HepG2 (cell line): ENCODE results near the gene SLC35F3. TPM values are rescaled to one million over a fixed set of nuclear protein-coding genes. Genes with fewer than 3 reads are reported as not detected.

Experiments used
- ATAC-seq: fragments of 200-7000 bp; cut with Tn5 transposase; 3 replicates; pipeline ENCODE4 v1.9.1; 2020; ENCODE audit warnings: mild to moderate bottlenecking, moderate library complexity
- BruUV-seq: library from RNA; stranded (reverse); fragments of 400-500 nt; replicated peaks from 2 replicates; lab custom pipeline; 2021; lab: Mats Ljungman, UMichigan
- CTCF ChIA-PET: fragments of 300-600 bp; formaldehyde crosslinking; extraction: SDS; loops from one replicate; lab custom pipeline; 2021; ENCODE audit warnings: low total read pairs, inconsistent platforms, low intra/inter-chr PET ratio; lab: Yijun Ruan, JAX
- POLR2A ChIA-PET: fragments of 350-600 bp; sonication (Branson Sonifier 250); formaldehyde crosslinking; loops from one replicate; lab custom pipeline; 2020; ENCODE audit warnings: antibody characterized with exemption, inconsistent platforms; lab: Yijun Ruan, JAX
- DNase-seq: peaks from one replicate; pipeline ENCODE4 v3.0.0-alpha.2; 2015; ENCODE audit warnings: low spot score
- FAIRE-seq: peaks from 3 replicates; lab custom pipeline; 2011; peaks lifted over from hg19 to GRCh38; lab: Jason Lieb, UNC
- H2AFZ ChIP-seq: one replicate; pipeline ENCODE4 v1.6.1; 2011; ENCODE audit warnings: low read length, inconsistent platforms
- H3K27ac ChIP-seq: fragments of 300-600 bp; 3 replicates; pipeline ENCODE4 v1.8.0; 2011; ENCODE audit warnings: mixed run types, mild to moderate bottlenecking, mixed read lengths, low read length, inconsistent platforms; ENCODE audit not compliant: insufficient read depth; ENCODE audit errors: extremely low read length
- H3K27me3 ChIP-seq, 2 experiments: fragments of 200-600 bp in 1 of 2; 2 replicates in 1 of 2; 3 replicates in 1 of 2; pipeline versions ENCODE4 v1.6.0 to v1.8.0; 2011; ENCODE audit warnings: low read length in 2 of 2, mild to moderate bottlenecking in 2 of 2, moderate library complexity in 2 of 2, inconsistent platforms in 1 of 2; ENCODE audit not compliant: insufficient read depth in 2 of 2, control insufficient read depth in 1 of 2
- H3K36me3 ChIP-seq, 2 experiments: fragments of 200-600 bp in 1 of 2; replicated peaks in 1 of 2; 2 replicates in 1 of 2; 3 replicates in 1 of 2; pipeline versions ENCODE4 v1.5.1 to v1.8.0; 2011; ENCODE audit warnings: low read length in 2 of 2, inconsistent platforms in 1 of 2; ENCODE audit not compliant: insufficient read depth in 2 of 2, control insufficient read depth in 1 of 2
- H3K4me1 ChIP-seq: 2 replicates; pipeline ENCODE4 v1.5.1; 2012; ENCODE audit warnings: low read length, inconsistent platforms; ENCODE audit not compliant: insufficient read depth
- H3K4me2 ChIP-seq: 2 replicates; pipeline ENCODE4 v1.6.0; 2011; ENCODE audit warnings: low read depth, low read length, inconsistent platforms
- H3K4me3 ChIP-seq, 3 experiments: fragments of 200-600 bp in 1 of 3; sonication (generic), shearing (Covaris generic) in 1 of 3; replicated peaks in 1 of 3; 2 replicates each; pipeline ENCODE4 v1.5.1; 2011 to 2016; ENCODE audit warnings: low read length in 3 of 3, inconsistent platforms in 2 of 3, low read depth in 2 of 3, mild to moderate bottlenecking in 2 of 3, control low read depth in 1 of 3, mixed read lengths in 1 of 3; ENCODE audit not compliant: insufficient read depth in 1 of 3
- H3K79me2 ChIP-seq: one replicate; pipeline ENCODE4 v1.6.1; 2011; ENCODE audit warnings: low read length, inconsistent platforms; ENCODE audit not compliant: insufficient read depth
- H3K9ac ChIP-seq: 2 replicates; pipeline ENCODE4 v1.6.0; 2011; ENCODE audit warnings: mild to moderate bottlenecking, low read depth, low read length, inconsistent platforms; ENCODE audit not compliant: insufficient read depth
- H3K9me3 ChIP-seq: 2 replicates; pipeline ENCODE4 v1.5.1; 2012; ENCODE audit warnings: mild to moderate bottlenecking, low read length
- H4K20me1 ChIP-seq: 2 replicates; pipeline ENCODE4 v1.6.0; 2011; ENCODE audit warnings: inconsistent platforms, mild to moderate bottlenecking, low read length, moderate library complexity; ENCODE audit not compliant: insufficient read depth
- BORCS8-MEF2B ChIP-seq: sonication (generic); formaldehyde crosslinking; IDR thresholded peaks from 2 replicates; pipeline ENCODE4 v1.8.0; 2022; ENCODE audit warnings: mild to moderate bottlenecking, missing genetic modification reagents
- GATA4 ChIP-seq: sonication (generic); IDR thresholded peaks from 2 replicates; pipeline ENCODE4 v1.6.1; 2016; ENCODE audit warnings: antibody characterized with exemption, low read depth, borderline replicate concordance
- MATR3 ChIP-seq: sonication (generic); formaldehyde crosslinking; IDR thresholded peaks from 2 replicates; pipeline ENCODE4 v1.4.0; 2020; ENCODE audit warnings: missing genetic modification reagents
- MTF1 ChIP-seq: sonication (generic); formaldehyde crosslinking; IDR thresholded peaks from 2 replicates; pipeline ENCODE4 v1.5.0; 2020; ENCODE audit warnings: missing genetic modification reagents
- PITX1 ChIP-seq: sonication (generic); formaldehyde crosslinking; IDR thresholded peaks from 2 replicates; pipeline ENCODE4 v1.5.1; 2020; ENCODE audit warnings: mild to moderate bottlenecking, missing genetic modification reagents
- THAP9 ChIP-seq: sonication (generic); formaldehyde crosslinking; IDR thresholded peaks from 2 replicates; pipeline ENCODE4; 2020; ENCODE audit warnings: missing genetic modification reagents, mild to moderate bottlenecking, borderline replicate concordance
- TIGD3 ChIP-seq: sonication (generic); formaldehyde crosslinking; IDR thresholded peaks from 2 replicates; pipeline ENCODE4 v1.5.1; 2020; ENCODE audit warnings: mild to moderate bottlenecking, missing genetic modification reagents, borderline replicate concordance
- ZKSCAN5 ChIP-seq: sonication (generic); formaldehyde crosslinking; IDR thresholded peaks from 2 replicates; pipeline ENCODE4 v1.5.1; 2020; ENCODE audit warnings: mild to moderate bottlenecking, missing genetic modification reagents
- ZNF225 ChIP-seq: sonication (generic); formaldehyde crosslinking; IDR thresholded peaks from 2 replicates; pipeline ENCODE4 v1.4.0; 2020; ENCODE audit warnings: mild to moderate bottlenecking, missing genetic modification reagents
- ZNF256 ChIP-seq: sonication (generic); formaldehyde crosslinking; conservative IDR thresholded peaks from 2 replicates; pipeline ENCODE4 v1.4.0; 2020; ENCODE audit warnings: missing genetic modification reagents
- ZNF350 ChIP-seq: sonication (generic); formaldehyde crosslinking; IDR thresholded peaks from 2 replicates; pipeline ENCODE4 v1.4.0; 2020; ENCODE audit warnings: mild to moderate bottlenecking, low read depth, missing genetic modification reagents, borderline replicate concordance
- ZNF382 ChIP-seq: sonication (generic); formaldehyde crosslinking; IDR thresholded peaks from 2 replicates; pipeline ENCODE4 v1.5.0; 2020; ENCODE audit warnings: missing genetic modification reagents, mild to moderate bottlenecking, borderline replicate concordance
- ZNF652 ChIP-seq: IDR thresholded peaks from 2 replicates; pipeline ENCODE4 v1.6.1; 2016; ENCODE audit warnings: low read depth, borderline replicate concordance
- WGBS: methylation state at CpG from one replicate; pipeline ENCODE4 v1.1.6; 2017; ENCODE audit warnings: low lambda C conversion rate; 5-methylcytosine and 5-hydroxymethylcytosine counted together
- in situ Hi-C: cut with HindIII; loops from 2 replicates; pipeline ENCODE4 v1.10.0; 2017; ENCODE audit warnings: low pct_unique_long_range_greater_than_20kb; ENCODE audit not compliant: extremely low pct_ligation_motif_present
- intact Hi-C: fragments of 100-400 bp; cut with micrococcal nuclease; formaldehyde crosslinking; loops from one replicate; pipeline ENCODE4 v1.10.0; 2022; ENCODE audit not compliant: unreplicated experiment
- polyA plus RNA-seq, 8 experiments: library from polyadenylated mRNA; depleted of rRNA in 3 of 8; stranded (reverse) in 7 of 8; unstranded in 1 of 8; fragments of >200 nt; fragmentation: Illumina TruSeq in 4 of 8; extraction: Trizol in 4 of 8; gene quantifications; 2 replicates each; pipeline versions ENCODE4 v1.2.1 to v1.2.3, GENCODE V29; 2011 to 2016; ENCODE audit warnings: low read depth in 4 of 8, missing spikeins in 1 of 8, mixed read lengths in 1 of 8; ENCODE audit not compliant: insufficient read depth in 1 of 8
- total RNA-seq, 5 experiments: library from RNA; depleted of rRNA; stranded (reverse); fragments of >200 nt; fragmentation: Illumina TruSeq; extraction: Trizol; gene quantifications; 2 replicates each; pipeline ENCODE4 v1.2.3, GENCODE V29; 2016; ENCODE audit warnings: low read depth in 1 of 5
- TF ChIP-seq, protein P1 (sequence below): sonication (generic); formaldehyde crosslinking; IDR thresholded peaks from 2 replicates; pipeline ENCODE4 v1.5.0; 2020; ENCODE audit warnings: missing genetic modification reagents

Gene SLC35F3
- total and polyA plus RNA-seq, 2 of the 13 experiments (the other 11 are each of a cell fraction or from before 2014, with no cell fraction given): not detected

- TF ChIP-seq ZNF256 (CRISPR knock-in tag): no peak
- TF ChIP-seq, protein P1, sequence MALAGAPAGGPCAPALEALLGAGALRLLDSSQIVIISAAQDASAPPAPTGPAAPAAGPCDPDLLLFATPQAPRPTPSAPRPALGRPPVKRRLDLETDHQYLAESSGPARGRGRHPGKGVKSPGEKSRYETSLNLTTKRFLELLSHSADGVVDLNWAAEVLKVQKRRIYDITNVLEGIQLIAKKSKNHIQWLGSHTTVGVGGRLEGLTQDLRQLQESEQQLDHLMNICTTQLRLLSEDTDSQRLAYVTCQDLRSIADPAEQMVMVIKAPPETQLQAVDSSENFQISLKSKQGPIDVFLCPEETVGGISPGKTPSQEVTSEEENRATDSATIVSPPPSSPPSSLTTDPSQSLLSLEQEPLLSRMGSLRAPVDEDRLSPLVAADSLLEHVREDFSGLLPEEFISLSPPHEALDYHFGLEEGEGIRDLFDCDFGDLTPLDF (CRISPR knock-in tag): no peak
- no peak for TF ChIP-seq THAP9 (CRISPR knock-in tag)
- no peak for TF ChIP-seq GATA4
- TF ChIP-seq ZKSCAN5 (CRISPR knock-in tag): no peak
- TF ChIP-seq MTF1 (CRISPR knock-in tag): no peak
- no peak for TF ChIP-seq ZNF350 (CRISPR knock-in tag)
- no peak for TF ChIP-seq ZNF382 (CRISPR knock-in tag)
- no peak for TF ChIP-seq ZNF652 (CRISPR knock-in tag)
- TF ChIP-seq TIGD3 (CRISPR knock-in tag): no peak
- no peak for TF ChIP-seq ZNF225 (CRISPR knock-in tag)
- TF ChIP-seq PITX1 (CRISPR knock-in tag): no peak
- TF ChIP-seq BORCS8-MEF2B (CRISPR knock-in tag): no peak
- TF ChIP-seq MATR3 (CRISPR knock-in tag): no peak
- ATAC-seq (no peak), DNase-seq (no peak), FAIRE-seq (no peak)
- Histone ChIP-seq H3K4me2 (no peak overlapping the region), H4K20me1 (no peaks in the 10 kb centered on the region), H3K4me1 (no peaks in the 10 kb centered on the region), H3K79me2 (no peaks in the 10 kb centered on the region), H2AFZ (no peak overlapping the region), H3K36me3 (no peaks in the 10 kb centered on the region), H3K9ac (no peak overlapping the region), H3K9me3 (no peaks in the 10 kb centered on the region), H3K27me3 (no peaks in the 10 kb centered on the region), H3K4me3 (no peak overlapping the region), H3K27ac (no peak overlapping the region)
- WGBS: 4% methylated on average over 4 of the region's 4 CpGs
- CTCF ChIA-PET: no interaction called here
- POLR2A ChIA-PET: no interaction called here
- no TSS peak for BruUV-seq
- in situ Hi-C loops (no loop called here), intact Hi-C loops (no loop called here)
Observed at GRCh38 chr1:234018816-234019215, 114.3 kb downstream of the SLC35F3 start.
